ENCODE results near the gene RAB31. TPM values are rescaled to one million over a fixed set of nuclear protein-coding genes. Genes with fewer than 3 reads are reported as not detected.
A peak's percentile ranks its signal among the peaks of the same experiment; 100 is the strongest.

The RAB31 gene
- total RNA-seq, 4 donors from 2014 or later = 27.1 to 54.4 (median 44.3) TPM

- no peak for TF ChIP-seq CTCF (IDR thresholded peaks at IDR 0.05)
- no peak for TF ChIP-seq POLR2A (IDR thresholded peaks at IDR 0.05)
- no peak for TF ChIP-seq EP300 (IDR thresholded peaks at IDR 0.05)
Observed at GRCh38 chr18:9772847-9773677, 65.0 kb downstream of the RAB31 start.

GRCh38 chr18:9774150-9774549 is 66.0 kb downstream of the RAB31 start:
- Histone ChIP-seq H3K4me1 (peaks cover 0 to 28% (median 12%) of the 10 kb centered on the region in 4 donors), H3K27ac (peak overlapping the region in 2 of 4 donors; percentile 9 to 62), H3K9me3 (no peaks in the 10 kb centered on the region), H3K36me3 (no peaks in the 10 kb centered on the region), H3K4me3 (no peak overlapping the region), H3K27me3 (no peaks in the 10 kb centered on the region)
- 60 to 81% methylated on average over 5 of the region's 5 CpGs for WGBS, 2 donors
- TF ChIP-seq POLR2A (IDR thresholded peaks at IDR 0.05) (no peak), EP300 (IDR thresholded peaks at IDR 0.05) (no peak), CTCF (IDR thresholded peaks at IDR 0.05) (no peak)
- DNase-seq (ENCODE audit: low spot score in 2 of 2) = no peak

More at GRCh38 chr18:9772847-9773677, 65.0 kb downstream of the RAB31 start:
- H3K36me3 ChIP-seq = no peaks in the 10 kb centered on the region
- H3K27me3 ChIP-seq = no peaks in the 10 kb centered on the region
- H3K27ac ChIP-seq = peak overlapping the region in 1 of 4 donors; percentile 57
- no peak for DNase-seq (ENCODE audit: low spot score in 2 of 2)
- no peak overlapping the region for H3K4me3 ChIP-seq
- 68 to 78% methylated on average over 13 of the region's 13 CpGs for WGBS, 2 donors
- peaks cover 0 to 28% (median 12%) of the 10 kb centered on the region in 4 donors for H3K4me1 ChIP-seq
- H3K9me3 ChIP-seq = no peaks in the 10 kb centered on the region

GRCh38 chr18:9775178-9775577 is 67.1 kb downstream of the RAB31 start:
- H3K27me3 ChIP-seq = no peaks in the 10 kb centered on the region
- H3K36me3 ChIP-seq = no peaks in the 10 kb centered on the region
- H3K9me3 ChIP-seq = no peaks in the 10 kb centered on the region
- WGBS, 2 donors = 53 to 61% methylated on average over 10 of the region's 10 CpGs
- peaks cover 0 to 23% (median 11%) of the 10 kb centered on the region in 4 donors for H3K4me1 ChIP-seq
- H3K27ac ChIP-seq = peak overlapping the region in 3 of 4 donors; percentile 5 to 62 (median 50)
- DNase-seq (ENCODE audit: low spot score in 2 of 2) = peak in 1 of 2 donors; percentile 54
- H3K4me3 ChIP-seq = no peak overlapping the region
- no peak for TF ChIP-seq CTCF (IDR thresholded peaks at IDR 0.05)
- TF ChIP-seq POLR2A (IDR thresholded peaks at IDR 0.05) = peak in 1 of 2 donors; percentile 22
- TF ChIP-seq EP300 (IDR thresholded peaks at IDR 0.05) = peak; percentile 81 to 87

GRCh38 chr18:9779630-9780029 is 71.5 kb downstream of the RAB31 start:
- Histone ChIP-seq H3K27me3 (no peaks in the 10 kb centered on the region), H3K4me1 (peaks cover 0 to 28% (median 7%) of the 10 kb centered on the region in 4 donors), H3K27ac (no peak overlapping the region), H3K9me3 (no peaks in the 10 kb centered on the region), H3K4me3 (no peak overlapping the region), H3K36me3 (no peaks in the 10 kb centered on the region)
- no peak for DNase-seq (ENCODE audit: low spot score in 2 of 2)
- no peak for TF ChIP-seq CTCF (IDR thresholded peaks at IDR 0.05)
- 69 to 92% methylated on average over 4 of the region's 4 CpGs for WGBS, 2 donors

Measured in tibial nerve (tissue), 4 donors.